Stimulated activated CD8-positive, alpha-beta memory T cell treated with anti-CD3 and anti-CD28 coated beads, Interleukin-12 subunit alpha, Interleukin-12 subunit beta, amount 100 ng/mL, for 24 hours (primary cell): Measurements from ENCODE around the gene FCHO2.

ENCODE experiments used
- DNase-seq: peaks from one replicate; pipeline ENCODE4 v3.0.0-alpha.2; 2020; ENCODE audit errors: extremely low read depth

FCHO2 gene

GRCh38 chr5:73135021-73135420 lies 179.2 kb downstream of the FCHO2 start:
- no peak for DNase-seq

DNA sequence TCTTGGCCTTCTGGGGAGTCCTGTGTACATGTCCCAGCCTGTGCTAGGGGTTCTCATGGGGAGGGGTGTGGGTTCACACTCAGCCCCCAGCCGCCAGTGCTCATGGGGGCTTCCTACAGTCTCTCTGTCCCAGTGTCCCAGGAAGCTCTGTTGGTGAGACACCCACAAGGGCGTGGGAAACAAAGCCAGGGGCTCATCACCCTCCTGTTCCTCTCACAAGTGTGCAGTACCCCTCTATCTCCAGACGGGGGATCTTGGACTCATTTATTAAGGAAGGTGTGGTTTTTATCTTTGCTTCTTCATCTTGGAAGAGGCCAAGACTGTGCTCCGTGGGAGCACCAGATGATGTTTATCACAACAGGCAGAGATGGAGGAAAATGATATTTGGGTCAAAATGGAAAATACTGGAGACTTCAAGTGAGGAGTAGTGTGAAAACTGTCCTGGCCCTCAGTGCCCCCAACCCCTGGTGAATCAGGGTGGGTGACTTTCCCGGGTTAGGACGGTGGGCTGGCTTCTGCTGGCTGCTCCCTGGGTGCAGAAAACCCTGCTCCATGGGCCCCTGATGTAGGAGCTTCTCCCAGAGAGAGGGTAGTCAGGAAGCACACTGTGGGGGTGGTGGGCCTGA lies 179.7 kb downstream of the FCHO2 start:
- DNase-seq: no peak

DNA sequence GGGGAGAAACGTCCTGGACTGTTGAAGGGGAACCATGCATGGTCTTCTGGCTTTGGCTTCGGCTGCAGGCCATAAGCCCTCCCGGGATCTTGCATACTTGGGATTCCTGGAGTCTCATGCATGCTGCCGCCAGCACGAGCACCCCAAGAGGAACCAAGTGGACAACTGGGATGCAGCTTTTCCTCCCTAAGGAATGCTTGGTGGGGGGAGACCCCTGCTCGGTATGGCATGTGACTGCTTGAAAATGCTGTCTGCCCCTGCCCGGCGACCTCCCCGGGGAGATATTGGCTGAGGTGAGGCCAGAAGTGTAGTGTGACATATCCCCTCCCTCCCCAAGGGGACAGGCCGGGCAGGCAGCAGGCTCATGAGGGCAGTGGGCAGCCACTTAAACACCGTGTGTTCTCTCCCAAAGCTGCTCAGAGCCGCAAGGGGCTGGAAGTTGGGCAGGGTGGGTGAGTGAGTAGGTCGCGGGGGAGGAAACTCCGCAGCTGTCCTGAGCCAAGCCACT lies 180.3 kb downstream of the FCHO2 start:
- no peak for DNase-seq

DNA sequence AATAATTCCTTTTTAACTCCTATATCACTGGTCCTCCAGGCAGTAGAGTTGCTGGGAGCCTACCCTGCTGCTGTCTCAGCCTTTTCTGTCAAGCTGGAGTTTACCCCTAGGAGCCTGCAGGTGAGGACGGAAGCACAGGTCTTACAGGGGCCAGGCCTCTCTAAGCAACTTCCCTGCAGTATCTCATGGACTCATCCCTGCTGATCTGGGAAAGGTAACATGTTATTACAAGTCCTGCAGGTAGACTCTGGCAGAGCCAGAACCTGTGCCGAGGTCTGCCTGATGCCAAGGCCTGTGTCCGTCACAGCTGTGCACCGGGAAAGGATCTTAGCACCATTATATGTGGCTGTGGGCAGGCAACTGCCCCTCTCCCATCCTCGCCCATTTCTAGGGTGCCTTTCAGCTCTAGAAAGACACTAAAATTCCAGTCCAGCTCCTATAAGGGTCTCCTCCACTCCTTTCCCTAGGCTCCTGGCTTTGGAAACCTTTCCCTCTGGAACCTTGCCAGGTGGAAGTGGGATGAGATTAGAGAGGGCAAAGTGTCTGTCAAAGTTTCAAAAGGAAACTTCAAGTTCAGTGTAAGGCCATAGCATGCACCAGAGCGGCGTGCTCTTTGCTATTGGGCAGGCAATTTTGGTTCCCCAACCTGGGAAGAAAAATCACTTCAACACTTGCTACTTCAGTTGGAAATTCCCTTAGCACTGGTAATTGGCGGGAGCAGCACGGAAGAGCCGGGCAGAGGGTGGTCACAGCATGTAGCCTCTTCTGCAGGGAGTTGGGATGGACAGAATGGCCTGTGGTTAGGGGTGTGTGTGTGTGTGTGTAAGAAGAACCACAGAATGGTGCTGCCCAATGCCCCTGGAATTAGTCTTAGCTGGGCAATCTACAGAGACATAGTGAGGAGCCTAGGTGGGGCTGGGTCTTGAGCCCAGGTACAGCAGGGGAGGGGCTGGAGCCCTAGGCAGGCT lies 182.0 kb downstream of the FCHO2 start:
- no peak for DNase-seq

DNA sequence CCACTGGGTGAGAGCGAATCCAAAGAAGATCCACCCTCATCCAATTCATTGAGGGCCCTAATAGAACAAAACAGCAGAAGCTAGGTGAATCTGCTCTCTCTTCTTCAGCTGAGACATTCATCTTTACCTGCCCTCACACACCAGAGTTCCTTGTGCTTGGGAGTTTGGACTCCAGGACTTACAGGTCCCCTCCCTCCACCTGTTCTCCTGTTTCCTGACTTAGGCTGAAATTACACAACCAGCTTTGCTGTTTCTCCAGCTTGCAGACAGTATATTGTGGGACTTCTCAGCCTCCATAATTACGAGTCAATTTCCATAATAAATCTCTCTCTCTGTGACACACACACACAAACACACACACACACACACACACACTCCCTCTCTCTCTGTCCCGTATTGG lies 183.6 kb downstream of the FCHO2 start:
- DNase-seq: no peak
